ENCODE measurements around the gene C1orf226.
"Not testable (repeated sequence)": the region's sequence is repeated elsewhere in the genome, so short reads cannot be mapped to it uniquely, and the experiment has no call there.

DNA sequence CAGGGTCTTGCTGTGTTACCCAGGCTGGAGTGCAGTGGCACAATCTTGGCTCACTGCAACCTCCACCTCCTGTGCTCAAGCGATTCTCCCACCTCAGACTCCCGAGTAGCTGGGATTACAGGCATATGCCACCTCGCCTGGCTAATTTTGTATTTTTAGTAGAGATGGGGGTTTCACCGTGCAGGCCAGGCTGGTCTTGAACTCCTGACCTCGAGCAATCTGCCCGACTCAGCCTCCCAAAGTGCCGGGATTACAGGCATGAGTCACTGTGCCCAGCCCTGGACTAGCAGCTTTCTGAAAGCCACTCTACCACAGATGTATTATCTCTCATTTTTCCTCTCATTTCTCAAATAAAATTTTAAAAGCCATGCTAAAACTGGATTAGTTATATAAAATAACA lies 37.1 kb downstream of the C1orf226 start:
- not testable (repeated sequence) for TF ChIP-seq HDAC6 (IDR thresholded peaks at IDR 0.05; ENCODE audit: low read depth, low read length); JUND (IDR thresholded peaks at IDR 0.05; ENCODE audit: low read length); POLR2A (IDR thresholded peaks at IDR 0.05; ENCODE audit: control extremely low read depth in 1 of 2, low read depth in 2 of 2, low read length in 2 of 2); GTF2F1 (IDR thresholded peaks at IDR 0.05; ENCODE audit: borderline replicate concordance, low read depth, low read length); YY1 (IDR thresholded peaks at IDR 0.05; ENCODE audit: low read depth, low read length); EZH2 (IDR thresholded peaks at IDR 0.05; ENCODE audit: low read depth, low read length, severe bottlenecking); ZNF274 (IDR thresholded peaks at IDR 0.05; ENCODE audit: borderline replicate concordance, extremely low read depth, low read length); GABPA (IDR thresholded peaks at IDR 0.05; ENCODE audit: borderline replicate concordance, insufficient read depth, low read length)
- TF ChIP-seq, protein P1, sequence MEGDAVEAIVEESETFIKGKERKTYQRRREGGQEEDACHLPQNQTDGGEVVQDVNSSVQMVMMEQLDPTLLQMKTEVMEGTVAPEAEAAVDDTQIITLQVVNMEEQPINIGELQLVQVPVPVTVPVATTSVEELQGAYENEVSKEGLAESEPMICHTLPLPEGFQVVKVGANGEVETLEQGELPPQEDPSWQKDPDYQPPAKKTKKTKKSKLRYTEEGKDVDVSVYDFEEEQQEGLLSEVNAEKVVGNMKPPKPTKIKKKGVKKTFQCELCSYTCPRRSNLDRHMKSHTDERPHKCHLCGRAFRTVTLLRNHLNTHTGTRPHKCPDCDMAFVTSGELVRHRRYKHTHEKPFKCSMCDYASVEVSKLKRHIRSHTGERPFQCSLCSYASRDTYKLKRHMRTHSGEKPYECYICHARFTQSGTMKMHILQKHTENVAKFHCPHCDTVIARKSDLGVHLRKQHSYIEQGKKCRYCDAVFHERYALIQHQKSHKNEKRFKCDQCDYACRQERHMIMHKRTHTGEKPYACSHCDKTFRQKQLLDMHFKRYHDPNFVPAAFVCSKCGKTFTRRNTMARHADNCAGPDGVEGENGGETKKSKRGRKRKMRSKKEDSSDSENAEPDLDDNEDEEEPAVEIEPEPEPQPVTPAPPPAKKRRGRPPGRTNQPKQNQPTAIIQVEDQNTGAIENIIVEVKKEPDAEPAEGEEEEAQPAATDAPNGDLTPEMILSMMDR (IDR thresholded peaks at IDR 0.05; ENCODE audit: control extremely low read depth in 1 of 3, insufficient read depth in 1 of 3, low read depth in 1 of 3, low read length in 3 of 3): not testable (repeated sequence)
- TF ChIP-seq, protein P2, sequence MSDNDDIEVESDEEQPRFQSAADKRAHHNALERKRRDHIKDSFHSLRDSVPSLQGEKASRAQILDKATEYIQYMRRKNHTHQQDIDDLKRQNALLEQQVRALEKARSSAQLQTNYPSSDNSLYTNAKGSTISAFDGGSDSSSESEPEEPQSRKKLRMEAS (IDR thresholded peaks at IDR 0.05): not testable (repeated sequence)

All from H1 (cell line).